GM23338 (cell line): ENCODE measurements around the gene CACNG3.

ENCODE experiments used
- CTCF ChIP-seq, 2 experiments: fragments of 200-600 bp in 1 of 2; sonication (generic) in 1 of 2; conservative IDR thresholded peaks; 2 replicates each; pipeline versions ENCODE4 v1.5.1 to v1.6.1; 2016 to 2017; ENCODE audit warnings: antibody characterized with exemption in 2 of 2, low read depth in 2 of 2, mild to moderate bottlenecking in 2 of 2, moderate library complexity in 1 of 2
- EZH2phosphoT487 ChIP-seq: fragments of 200-600 bp; sonication (generic); IDR thresholded peaks from one replicate; pipeline ENCODE4 v1.8.1; 2018; ENCODE audit warnings: antibody characterized with exemption; ENCODE audit not compliant: unreplicated experiment
- POLR2AphosphoS5 ChIP-seq: IDR thresholded peaks from 2 replicates; pipeline ENCODE4 v1.6.1; 2016; ENCODE audit warnings: antibody characterized with exemption, low read depth
- REST ChIP-seq: IDR thresholded peaks from one replicate; pipeline ENCODE4 v1.6.1; 2018; ENCODE audit warnings: antibody characterized with exemption; ENCODE audit not compliant: unreplicated experiment

- no peak for TF ChIP-seq CTCF (conservative IDR thresholded peaks at IDR 0.05; ENCODE audit: low read depth in 2 of 2)
- no peak for TF ChIP-seq REST
- TF ChIP-seq POLR2AphosphoS5, result no peak
- no peak for TF ChIP-seq EZH2phosphoT487
Measured at GRCh38 chr16:24344784-24345183, 88.6 kb downstream of the CACNG3 start.
